ENCODE measurements around the gene BMP3. TPM values are rescaled to one million over a fixed set of nuclear protein-coding genes. Genes with fewer than 3 reads are reported as not detected.

Gene BMP3
- total RNA-seq, 2 donors from 2014 or later: 0.11 to 0.13 TPM

- Mint-ChIP-seq H3K27me3 (ENCODE audit: insufficient read depth) (no peaks in the 10 kb centered on the region), H3K9me3 (peaks cover 20% of the 10 kb centered on the region), H3K4me1 (no peaks in the 10 kb centered on the region), H3K4me3 (no peak overlapping the region), H3K36me3 (ENCODE audit: low read depth) (peaks cover 4% of the 10 kb centered on the region), H3K27ac (no peak overlapping the region)
- H3K4me3 ChIP-seq (ENCODE audit: low read length): no peak overlapping the region
- no peaks in the 10 kb centered on the region for H3K27me3 ChIP-seq (ENCODE audit: control insufficient read depth, insufficient read depth, low read length, poor library complexity, severe bottlenecking)
- H3K4me1 ChIP-seq (ENCODE audit: control insufficient read depth, insufficient read depth, low read length): no peaks in the 10 kb centered on the region
- H3K9me3 ChIP-seq (ENCODE audit: control insufficient read depth, low read length): peaks cover 8% of the 10 kb centered on the region
- no peaks in the 10 kb centered on the region for H3K36me3 ChIP-seq (ENCODE audit: control insufficient read depth, insufficient read depth, low read length)
- no peak overlapping the region for H3K9ac ChIP-seq (ENCODE audit: extremely low read depth, low read length, poor library complexity, severe bottlenecking)
- TF ChIP-seq, protein P1, sequence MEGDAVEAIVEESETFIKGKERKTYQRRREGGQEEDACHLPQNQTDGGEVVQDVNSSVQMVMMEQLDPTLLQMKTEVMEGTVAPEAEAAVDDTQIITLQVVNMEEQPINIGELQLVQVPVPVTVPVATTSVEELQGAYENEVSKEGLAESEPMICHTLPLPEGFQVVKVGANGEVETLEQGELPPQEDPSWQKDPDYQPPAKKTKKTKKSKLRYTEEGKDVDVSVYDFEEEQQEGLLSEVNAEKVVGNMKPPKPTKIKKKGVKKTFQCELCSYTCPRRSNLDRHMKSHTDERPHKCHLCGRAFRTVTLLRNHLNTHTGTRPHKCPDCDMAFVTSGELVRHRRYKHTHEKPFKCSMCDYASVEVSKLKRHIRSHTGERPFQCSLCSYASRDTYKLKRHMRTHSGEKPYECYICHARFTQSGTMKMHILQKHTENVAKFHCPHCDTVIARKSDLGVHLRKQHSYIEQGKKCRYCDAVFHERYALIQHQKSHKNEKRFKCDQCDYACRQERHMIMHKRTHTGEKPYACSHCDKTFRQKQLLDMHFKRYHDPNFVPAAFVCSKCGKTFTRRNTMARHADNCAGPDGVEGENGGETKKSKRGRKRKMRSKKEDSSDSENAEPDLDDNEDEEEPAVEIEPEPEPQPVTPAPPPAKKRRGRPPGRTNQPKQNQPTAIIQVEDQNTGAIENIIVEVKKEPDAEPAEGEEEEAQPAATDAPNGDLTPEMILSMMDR (conservative IDR thresholded peaks at IDR 0.05): no peak
- DNase-seq: no peak
- H3K27ac ChIP-seq (ENCODE audit: low read depth, low read length): no peak overlapping the region
Measured at GRCh38 chr4:81084029-81084428, 53.5 kb downstream of the BMP3 start.

GRCh38 chr4:81084634-81085033, 54.1 kb downstream of the BMP3 start:
- H3K27ac ChIP-seq (ENCODE audit: low read depth, low read length): no peak overlapping the region
- H3K27me3 ChIP-seq (ENCODE audit: control insufficient read depth, insufficient read depth, low read length, poor library complexity, severe bottlenecking): no peaks in the 10 kb centered on the region
- H3K4me1 Mint-ChIP-seq: no peaks in the 10 kb centered on the region
- TF ChIP-seq, protein P1 (conservative IDR thresholded peaks at IDR 0.05): no peak
- no peak for DNase-seq
- H3K9me3 Mint-ChIP-seq: peaks cover 20% of the 10 kb centered on the region
- no peaks in the 10 kb centered on the region for H3K27me3 Mint-ChIP-seq (ENCODE audit: insufficient read depth)
- H3K36me3 Mint-ChIP-seq (ENCODE audit: low read depth): peaks cover 4% of the 10 kb centered on the region
- no peak overlapping the region for H3K27ac Mint-ChIP-seq
- H3K36me3 ChIP-seq (ENCODE audit: control insufficient read depth, insufficient read depth, low read length): no peaks in the 10 kb centered on the region
- WGBS, 2 experiments (ENCODE audit: insufficient coverage in 1 of 2, insufficient read length in 1 of 2): 90% methylated on average over 3 of the region's 3 CpGs; no CpG with 5 or more reads in 1 of the 2 experiments
- no peaks in the 10 kb centered on the region for H3K4me1 ChIP-seq (ENCODE audit: control insufficient read depth, insufficient read depth, low read length)
- no peak overlapping the region for H3K4me3 Mint-ChIP-seq
- no peak overlapping the region for H3K9ac ChIP-seq (ENCODE audit: extremely low read depth, low read length, poor library complexity, severe bottlenecking)
- H3K4me3 ChIP-seq (ENCODE audit: low read length): no peak overlapping the region
- H3K9me3 ChIP-seq (ENCODE audit: control insufficient read depth, low read length): peaks cover 8% of the 10 kb centered on the region

DNA sequence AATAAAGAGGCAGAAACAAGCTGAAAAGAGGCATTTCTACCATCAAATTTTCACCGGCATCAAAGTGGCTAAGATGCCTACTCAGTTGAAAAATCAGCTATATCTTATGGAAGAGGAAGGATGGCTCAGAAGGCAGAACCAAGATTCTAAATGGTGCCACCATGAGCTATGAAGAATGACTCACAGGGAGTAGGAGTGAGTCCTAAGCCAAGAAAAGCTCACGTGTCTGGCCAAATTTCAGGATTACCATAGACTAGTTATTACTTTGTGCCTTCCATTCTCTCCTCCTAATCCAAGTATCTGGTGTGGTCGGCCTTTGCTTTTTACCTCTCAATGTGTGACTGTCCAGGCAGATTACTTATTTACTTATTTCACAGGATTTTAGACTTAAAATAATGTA, 54.8 kb downstream of the BMP3 start:
- no peaks in the 10 kb centered on the region for H3K36me3 ChIP-seq (ENCODE audit: control insufficient read depth, insufficient read depth, low read length)
- TF ChIP-seq, protein P1 (conservative IDR thresholded peaks at IDR 0.05): no peak
- peaks cover 5% of the 10 kb centered on the region for H3K9me3 ChIP-seq (ENCODE audit: control insufficient read depth, low read length)
- Mint-ChIP-seq H3K27me3 (ENCODE audit: insufficient read depth) (no peaks in the 10 kb centered on the region), H3K9me3 (peaks cover 19% of the 10 kb centered on the region), H3K27ac (no peak overlapping the region), H3K36me3 (ENCODE audit: low read depth) (peaks cover 4% of the 10 kb centered on the region), H3K4me3 (no peak overlapping the region), H3K4me1 (no peaks in the 10 kb centered on the region)
- no peak for DNase-seq
- H3K4me3 ChIP-seq (ENCODE audit: low read length): no peak overlapping the region
- H3K4me1 ChIP-seq (ENCODE audit: control insufficient read depth, insufficient read depth, low read length): no peaks in the 10 kb centered on the region
- no peaks in the 10 kb centered on the region for H3K27me3 ChIP-seq (ENCODE audit: control insufficient read depth, insufficient read depth, low read length, poor library complexity, severe bottlenecking)
- 40 to 77% methylated on average over 1 to 3 of the region's 3 CpGs for WGBS, 2 experiments (ENCODE audit: insufficient coverage in 1 of 2, insufficient read length in 1 of 2)
- no peak overlapping the region for H3K27ac ChIP-seq (ENCODE audit: low read depth, low read length)
- no peak overlapping the region for H3K9ac ChIP-seq (ENCODE audit: extremely low read depth, low read length, poor library complexity, severe bottlenecking)

All from endodermal cell (in vitro differentiated cells).